Jurkat, Clone E6-1 (cell line): ENCODE results near the gene UBE2K.
"Not testable (repeated sequence)": the region's sequence is repeated elsewhere in the genome, so short reads cannot be mapped to it uniquely, and the experiment has no call there.

Experiments
- DNase-seq: peaks from one replicate; pipeline ENCODE4 v3.0.0-alpha.2; 2011; ENCODE audit warnings: low read depth, low spot score
- H3K4me3 ChIP-seq: 2 replicates; pipeline ENCODE4 v1.5.1; 2011; ENCODE audit warnings: mild to moderate bottlenecking, low read length, control low read depth, moderate library complexity

The UBE2K gene

DNA sequence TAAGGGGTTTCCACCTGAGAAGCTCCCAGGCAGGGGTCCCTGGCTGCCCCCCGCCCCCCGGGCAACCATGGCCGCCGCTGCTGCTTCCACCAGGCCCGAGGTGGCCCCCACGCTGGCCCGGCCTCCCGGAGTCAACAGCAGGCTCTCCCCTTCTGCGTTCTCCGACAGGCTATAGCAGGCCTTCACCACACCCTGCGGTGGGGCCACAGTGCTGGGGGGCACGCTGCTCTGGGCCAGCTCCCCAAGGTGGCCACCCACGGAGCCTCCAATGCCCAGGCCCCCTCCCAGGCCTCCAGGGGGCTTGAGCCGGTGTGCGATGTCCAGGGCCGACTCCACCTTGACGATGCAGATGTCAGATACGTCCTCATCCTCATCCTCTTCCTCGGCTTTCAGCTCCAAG is 72.5 kb downstream of the UBE2K start:
- H3K4me3 ChIP-seq = no peak overlapping the region
- no peak for DNase-seq

DNA sequence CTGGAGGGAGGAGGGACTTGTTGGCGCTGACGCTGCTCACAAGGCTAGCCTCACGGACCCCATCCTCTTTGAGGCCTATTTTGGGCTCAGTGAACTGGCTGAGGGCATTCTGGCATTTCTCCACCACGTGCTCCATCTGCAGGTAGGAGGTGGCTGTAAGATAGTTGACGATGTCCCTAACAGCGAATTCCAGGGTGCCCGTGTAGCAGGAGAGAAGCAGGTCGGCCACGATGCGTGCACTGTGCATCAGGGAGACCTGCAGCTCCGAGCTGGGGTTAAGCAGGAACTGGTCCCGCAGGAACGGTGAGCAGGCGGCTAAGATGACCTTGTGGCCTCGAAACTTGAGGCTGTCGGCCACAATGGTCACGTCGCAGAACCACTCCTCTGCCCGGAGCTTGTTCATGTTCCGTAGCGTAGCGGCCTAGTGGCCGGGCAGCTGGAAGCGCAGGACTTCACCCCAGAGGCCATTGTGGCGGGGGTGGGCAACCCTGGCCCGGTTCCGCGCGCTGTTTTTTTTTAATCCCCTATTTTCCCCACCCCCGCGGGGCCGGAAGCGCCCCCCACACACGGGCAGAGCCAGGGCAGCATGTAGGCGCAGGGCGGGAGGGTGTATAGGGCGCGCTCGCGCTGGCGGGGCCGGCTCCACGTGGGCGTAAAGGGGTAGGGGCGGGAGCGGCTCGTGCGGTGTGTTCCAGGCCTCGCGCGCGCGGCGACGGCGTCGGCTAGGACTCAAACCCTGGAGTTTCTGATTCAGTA is 73.2 kb downstream of the UBE2K start:
- no peak overlapping the region for H3K4me3 ChIP-seq

GRCh38 chr4:39781988-39782387 is 84.1 kb downstream of the UBE2K start:
- not testable (repeated sequence) for DNase-seq, H3K4me3 ChIP-seq

More for the DNA sequence above, 73.2 kb downstream of the UBE2K start:
- DNase-seq = no peak

GRCh38 chr4:39785083-39785482 is 87.1 kb downstream of the UBE2K start:
- no peak for DNase-seq
- H3K4me3 ChIP-seq = no peak overlapping the region

GRCh38 chr4:39786838-39787237 is 88.9 kb downstream of the UBE2K start:
- DNase-seq = no peak

GRCh38 chr4:39792128-39792527 is 94.2 kb downstream of the UBE2K start:
- no peak for DNase-seq
- H3K4me3 ChIP-seq = no peak overlapping the region

More at GRCh38 chr4:39786838-39787237, 88.9 kb downstream of the UBE2K start:
- H3K4me3 ChIP-seq = no peak overlapping the region

DNA sequence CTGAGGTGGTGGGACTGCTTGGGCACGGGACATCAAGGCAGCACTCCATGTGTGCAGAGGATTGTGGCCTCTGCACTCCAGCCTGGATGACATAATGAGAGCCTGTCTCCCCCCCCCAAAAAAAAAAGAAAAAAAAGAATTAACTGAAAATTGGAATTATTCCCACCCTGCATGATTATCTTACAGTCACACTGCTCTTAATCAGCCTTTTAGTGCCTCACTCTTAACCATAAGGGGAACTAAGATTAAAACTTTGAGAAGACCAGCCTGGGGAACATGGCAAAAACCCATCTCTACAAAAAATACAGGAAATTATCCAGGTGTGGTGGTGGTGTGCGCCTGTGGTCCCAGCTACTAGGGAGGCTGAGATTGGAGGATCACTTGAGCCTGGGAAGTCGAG is 94.6 kb downstream of the UBE2K start:
- no peak for DNase-seq
- H3K4me3 ChIP-seq = no peak overlapping the region

DNA sequence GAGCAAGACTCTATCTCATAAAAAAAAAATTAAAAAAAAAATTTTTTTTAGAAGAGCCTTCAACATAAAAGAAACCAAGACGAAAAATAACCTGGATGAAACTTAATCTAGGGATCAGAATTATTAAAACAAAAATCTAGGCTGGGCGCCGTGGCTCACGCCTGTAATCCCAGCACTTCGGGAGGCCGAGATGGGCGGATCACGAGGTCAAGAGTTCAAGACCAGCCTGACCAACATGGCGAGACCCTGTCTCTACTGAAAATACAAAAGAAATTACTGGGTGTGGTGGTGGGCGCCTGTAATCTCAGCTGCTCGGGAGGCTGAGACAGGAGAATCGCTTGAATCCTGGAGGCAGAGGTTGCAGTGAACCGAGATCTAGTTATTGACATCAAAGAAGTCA is 95.0 kb downstream of the UBE2K start:
- not testable (repeated sequence) for DNase-seq

GRCh38 chr4:39802005-39802404 is 104.1 kb downstream of the UBE2K start:
- no peak overlapping the region for H3K4me3 ChIP-seq
- no peak for DNase-seq

More for the DNA sequence above, 95.0 kb downstream of the UBE2K start:
- not testable (repeated sequence) for H3K4me3 ChIP-seq

DNA sequence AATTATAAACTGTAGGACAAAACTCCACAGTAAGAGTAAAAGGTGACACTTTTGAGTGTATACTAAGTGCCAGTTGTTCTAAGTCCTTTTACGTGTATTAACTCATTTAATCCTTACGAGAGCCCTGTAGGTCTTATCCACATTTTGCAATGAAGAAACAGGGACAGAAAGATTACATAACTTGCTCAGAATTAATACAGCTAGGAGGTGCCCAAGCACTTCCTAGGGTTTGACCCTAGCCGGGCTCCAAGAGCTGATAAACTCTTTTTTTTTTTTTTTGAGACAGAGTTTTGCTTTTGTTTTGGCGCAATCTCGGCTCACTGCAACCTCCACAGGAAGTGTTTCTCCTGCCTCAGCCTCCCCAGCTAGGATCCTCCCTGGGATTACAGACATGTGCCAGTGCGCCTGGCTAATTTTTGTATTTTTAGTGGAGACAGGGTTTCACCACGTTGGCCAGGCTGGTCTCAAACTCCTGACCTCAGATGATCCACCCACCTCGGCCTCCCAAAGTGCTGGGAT is 110.4 kb downstream of the UBE2K start:
- no peak overlapping the region for H3K4me3 ChIP-seq
- no peak for DNase-seq

- DNase-seq = no peak
Measured at GRCh38 chr4:39812500-39812899, 114.6 kb downstream of the UBE2K start.

DNA sequence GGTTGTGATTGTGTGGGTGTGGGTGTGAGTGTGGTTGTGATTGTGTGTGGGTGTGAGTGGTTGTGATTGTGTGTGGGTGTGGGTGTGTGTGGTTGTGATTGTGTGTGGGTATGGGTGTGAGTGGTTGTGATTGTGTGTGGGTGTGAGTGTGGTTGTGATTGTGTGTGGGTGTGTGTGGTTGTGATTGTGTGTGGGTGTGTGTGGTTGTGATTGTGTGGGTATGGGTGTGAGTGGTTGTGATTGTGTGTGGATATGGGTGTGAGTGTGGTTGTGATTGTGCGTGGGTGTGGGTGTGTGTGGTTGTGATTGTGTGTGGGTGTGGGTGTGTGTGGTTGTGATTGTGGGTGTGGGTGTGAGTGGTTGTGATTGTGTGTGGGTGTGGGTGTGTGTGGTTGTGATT is 115.1 kb downstream of the UBE2K start:
- not testable (repeated sequence) for H3K4me3 ChIP-seq, DNase-seq

More at GRCh38 chr4:39812500-39812899, 114.6 kb downstream of the UBE2K start:
- no peak overlapping the region for H3K4me3 ChIP-seq

GRCh38 chr4:39813761-39814160 is 115.8 kb downstream of the UBE2K start:
- not testable (repeated sequence) for H3K4me3 ChIP-seq, DNase-seq

DNA sequence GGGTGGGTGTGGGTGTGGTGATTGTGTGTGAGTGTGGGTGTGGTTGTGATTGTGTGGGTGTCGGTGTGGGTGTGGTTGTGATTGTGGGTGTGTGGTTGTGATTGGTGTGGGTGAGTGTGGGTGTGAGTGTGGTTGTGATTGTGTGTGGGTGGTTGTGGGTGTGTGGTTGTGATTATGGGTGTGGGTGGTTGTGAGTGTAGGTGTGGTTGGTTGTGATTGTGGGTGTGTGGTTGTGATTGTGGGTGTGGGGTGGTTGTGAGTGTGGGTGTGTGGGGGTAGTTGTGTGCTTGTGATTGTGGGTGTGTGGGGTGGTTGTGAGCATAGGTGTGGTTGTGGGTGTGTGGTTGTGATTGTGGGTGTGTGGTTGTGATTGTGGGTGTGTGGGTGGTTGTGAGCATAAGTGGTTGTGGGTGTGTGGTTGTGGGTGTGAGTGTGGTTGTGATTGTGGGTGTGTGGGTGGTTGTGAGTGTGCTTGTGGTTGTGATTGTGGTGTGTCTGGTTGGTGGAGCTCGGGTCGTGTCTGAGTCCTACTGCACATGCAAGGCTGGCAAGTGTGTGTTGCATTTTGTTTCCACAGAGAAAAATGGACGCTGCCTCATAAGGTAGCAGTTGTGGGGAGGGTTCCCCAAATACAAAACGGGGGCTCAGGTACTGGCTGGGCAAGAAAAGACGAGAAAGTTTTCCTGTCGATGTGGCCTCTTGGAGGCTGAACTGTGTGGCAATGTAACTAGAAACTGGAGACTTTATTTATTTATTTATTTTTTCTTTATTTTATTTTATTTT is 116.7 kb downstream of the UBE2K start:
- H3K4me3 ChIP-seq = no peak overlapping the region
- peak; percentile 15 for DNase-seq

DNA sequence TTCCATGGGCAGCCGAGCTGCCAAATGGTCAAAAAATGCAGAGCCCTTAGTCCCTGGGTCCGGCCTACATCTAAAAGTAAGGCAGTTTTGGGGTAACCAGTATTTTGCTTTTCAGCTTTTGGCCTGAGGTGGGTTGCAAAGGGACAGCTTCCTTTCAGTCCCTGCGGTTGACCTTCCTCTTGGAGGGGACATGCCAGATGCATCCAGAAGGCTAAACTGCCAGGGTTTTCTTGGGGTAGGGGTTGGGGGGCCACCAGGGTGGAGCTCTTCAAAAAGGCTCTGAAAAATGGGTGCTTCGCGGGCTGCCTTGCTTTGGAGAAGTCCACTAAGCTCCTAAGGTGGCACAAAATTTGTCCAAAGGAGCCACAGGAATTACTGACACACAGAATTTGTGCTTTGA is 120.7 kb downstream of the UBE2K start:
- DNase-seq = no peak
- no peak overlapping the region for H3K4me3 ChIP-seq

GRCh38 chr4:39820186-39820585 is 122.2 kb downstream of the UBE2K start:
- no peak overlapping the region for H3K4me3 ChIP-seq
- no peak for DNase-seq

GRCh38 chr4:39821951-39822350 is 124.0 kb downstream of the UBE2K start:
- DNase-seq = no peak
- H3K4me3 ChIP-seq = no peak overlapping the region

DNA sequence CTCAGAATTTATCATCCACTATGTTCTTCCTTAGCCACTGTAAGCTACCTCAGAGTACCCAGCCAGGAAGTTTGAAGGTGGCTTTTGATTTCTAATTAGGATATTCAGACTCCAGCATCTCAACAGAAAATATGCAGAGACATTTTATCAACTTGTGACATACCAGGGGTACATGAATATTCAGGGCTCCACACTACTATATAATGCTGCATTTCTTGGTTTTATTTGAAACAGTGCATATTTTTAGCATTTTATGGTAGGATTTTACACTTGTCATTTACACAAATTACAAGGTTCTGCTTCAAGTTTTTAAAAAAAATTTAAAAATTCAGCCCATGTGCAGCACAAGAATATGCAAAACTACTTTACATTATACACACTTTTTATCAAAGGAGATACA is 124.7 kb downstream of the UBE2K start:
- DNase-seq = no peak
- H3K4me3 ChIP-seq = no peak overlapping the region

DNA sequence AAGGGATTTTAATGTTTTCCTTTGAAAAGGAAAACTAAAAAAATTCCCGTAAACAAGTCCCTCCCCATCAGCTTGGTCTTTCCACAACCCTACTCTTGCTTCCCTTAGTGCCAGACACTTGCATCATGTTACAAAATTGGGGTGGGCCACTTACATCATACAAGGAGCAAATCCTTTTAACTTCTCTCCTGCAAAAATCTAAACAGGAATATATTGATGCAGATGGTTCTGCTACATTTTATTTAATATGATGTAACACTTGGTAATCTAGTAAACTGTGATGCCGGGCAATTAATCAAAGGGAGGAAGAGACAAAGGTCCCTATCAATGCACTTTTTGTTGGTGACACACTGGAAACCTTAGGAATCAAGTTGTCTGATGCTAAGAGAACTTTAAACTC is 125.3 kb downstream of the UBE2K start:
- no peak overlapping the region for H3K4me3 ChIP-seq
- DNase-seq = no peak

GRCh38 chr4:39825090-39825489 is 127.2 kb downstream of the UBE2K start:
- H3K4me3 ChIP-seq = no peak overlapping the region
- no peak for DNase-seq
